Muscle of leg (tissue), 11 donors: ENCODE measurements around the gene PSME1. TPM values are rescaled to one million over a fixed set of nuclear protein-coding genes. Genes with fewer than 3 reads are reported as not detected.

Source experiments
- DNase-seq: peaks from one replicate; pipeline ENCODE4 v3.0.0; 2013
- H3K27ac ChIP-seq: one replicate; pipeline ENCODE4 v1.5.1; 2013; ENCODE audit warnings: mild to moderate bottlenecking, low read length, control low read depth
- H3K27me3 ChIP-seq: one replicate; pipeline ENCODE4 v1.6.1; 2013; ENCODE audit warnings: low read length; ENCODE audit not compliant: control insufficient read depth, insufficient read depth
- H3K36me3 ChIP-seq: one replicate; pipeline ENCODE4 v1.6.1; 2013; ENCODE audit warnings: low read length; ENCODE audit not compliant: control insufficient read depth, insufficient read depth
- H3K4me1 ChIP-seq: one replicate; pipeline ENCODE4 v1.6.1; 2013; ENCODE audit warnings: low read length; ENCODE audit not compliant: control insufficient read depth, insufficient read depth
- H3K4me3 ChIP-seq: one replicate; pipeline ENCODE4 v1.5.1; 2013; ENCODE audit warnings: low read length, control low read depth
- H3K9me3 ChIP-seq: replicated peaks from 2 replicates; pipeline ENCODE4 v1.6.1; 2013; ENCODE audit warnings: low read depth, low read length; ENCODE audit not compliant: control insufficient read depth
- WGBS: methylation state at CpG from one replicate; pipeline ENCODE4 v1.1.5; 2013; ENCODE audit warnings: missing lambda C conversion rate; ENCODE audit not compliant: insufficient coverage; 5-methylcytosine and 5-hydroxymethylcytosine counted together
- polyA plus RNA-seq, 8 donors: library from polyadenylated mRNA; unstranded; fragments of 120-200 nt; gene quantifications; one replicate each; pipeline versions ENCODE4 v1.2.1 to v1.2.3, GENCODE V29; 2013; ENCODE audit warnings: inconsistent platforms in 1 of 8, low replicate concordance in 1 of 8; ENCODE audit not compliant: insufficient read length in 8 of 8, insufficient read depth in 1 of 8
- total RNA-seq: library from RNA; stranded (reverse); fragments of 120-200 nt; gene quantifications from one replicate; pipeline ENCODE4 v1.2.4, GENCODE V29; 2013

PSME1 gene
- total and polyA plus RNA-seq, 9 donors = 103 to 130 (median 116) TPM

DNA sequence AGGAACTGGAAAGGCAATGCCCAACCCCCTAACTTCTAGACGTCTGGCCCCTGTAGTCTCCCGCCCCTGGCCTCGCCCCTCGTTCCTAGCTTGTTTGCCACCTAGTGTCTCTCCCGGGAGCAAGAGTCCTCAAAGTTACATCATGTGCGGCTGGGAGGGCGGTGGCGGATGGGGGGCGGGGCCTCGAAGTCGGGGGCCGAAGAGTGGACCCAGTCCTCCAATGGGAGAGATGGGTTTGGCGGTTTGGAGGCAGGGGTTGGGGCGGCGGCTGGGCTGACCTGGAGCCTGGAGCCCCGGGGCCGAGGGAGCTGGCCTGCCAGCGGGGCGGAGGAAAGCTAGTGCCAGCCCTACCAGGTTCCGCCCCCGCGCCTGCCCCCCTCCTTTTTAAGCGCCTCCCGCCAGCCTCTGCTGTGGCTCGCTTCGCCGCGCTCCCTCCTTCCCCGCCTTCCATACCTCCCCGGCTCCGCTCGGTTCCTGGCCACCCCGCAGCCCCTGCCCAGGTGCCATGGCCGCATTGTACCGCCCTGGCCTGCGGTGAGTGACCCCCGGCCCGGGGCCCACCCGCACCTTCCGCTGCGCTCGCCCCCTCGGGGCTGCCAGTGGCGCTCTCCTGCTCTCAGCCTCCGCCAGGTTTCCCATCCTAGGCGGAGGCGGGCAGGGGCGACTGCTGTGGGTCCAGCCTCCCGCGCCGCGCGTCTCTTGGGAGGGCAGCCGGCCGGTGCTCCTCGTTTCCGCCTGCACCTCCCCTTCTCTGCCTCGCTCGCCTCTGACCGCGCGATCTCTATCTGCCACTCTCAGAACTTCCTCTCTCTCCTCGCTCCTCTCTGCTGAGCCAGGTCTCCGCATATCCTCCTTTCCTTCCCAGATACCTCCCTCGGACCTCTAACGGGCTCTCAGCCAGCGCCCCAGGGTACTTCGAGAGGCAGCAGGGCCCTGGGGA is 41.8 kb upstream of the PSME1 start, which contains the start of gene PCK2:
Gene PCK2 (plus strand): TSS at position 411 of the 940 bp plus-strand sequence. CDS start 95 bp downstream, at position 506.
- Histone ChIP-seq H3K27me3 (no peaks in the 10 kb centered on the region), H3K4me1 (peaks cover 25% of the 10 kb centered on the region), H3K4me3 (peak within 1 kb of the TSS; percentile 76), H3K27ac (peak within 1 kb of the TSS; percentile 77), H3K36me3 (no peaks in the 10 kb centered on the region), H3K9me3 (no peaks in the 10 kb centered on the region)
- peak; percentile 81 for DNase-seq
- 0% methylated on average over 52 of the region's 68 CpGs for WGBS

DNA sequence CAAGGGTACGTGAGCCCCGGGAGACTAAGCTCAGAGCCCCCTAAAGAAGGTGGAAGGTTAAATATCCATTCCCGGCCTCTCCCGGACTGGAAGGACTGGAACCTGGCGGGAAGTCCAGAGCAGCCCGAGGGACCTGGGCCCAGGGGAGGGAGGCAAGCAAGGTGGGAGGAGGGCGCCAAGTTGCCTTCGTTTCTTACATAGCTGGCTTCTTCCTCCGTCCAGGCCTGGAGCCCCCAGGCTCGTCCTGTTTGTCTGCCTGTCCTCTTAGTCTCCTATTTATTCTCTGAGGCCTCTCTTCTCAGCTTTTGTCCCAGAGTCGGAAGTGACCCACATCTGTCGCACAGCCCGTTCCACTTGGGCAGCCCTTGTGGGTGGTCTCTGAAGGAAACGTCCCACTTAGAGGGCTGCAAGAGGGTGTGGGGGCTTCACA is 41.1 kb upstream of the PSME1 start:
- Histone ChIP-seq H3K4me3 (peak overlapping the region; percentile 76), H3K9me3 (no peaks in the 10 kb centered on the region), H3K27ac (peak overlapping the region; percentile 77), H3K4me1 (peaks cover 25% of the 10 kb centered on the region), H3K27me3 (no peaks in the 10 kb centered on the region), H3K36me3 (peaks cover 3% of the 10 kb centered on the region)
- 2% methylated on average over 7 of the region's 14 CpGs for WGBS
- no peak for DNase-seq

GRCh38 chr14:24095271-24096068 is 40.5 kb upstream of the PSME1 start:
- 73% methylated on average over 9 of the region's 12 CpGs for WGBS
- H3K27me3 ChIP-seq = no peaks in the 10 kb centered on the region
- peaks cover 7% of the 10 kb centered on the region for H3K36me3 ChIP-seq
- H3K4me3 ChIP-seq = peak overlapping the region; percentile 76
- peak; percentile 41 for DNase-seq
- peaks cover 22% of the 10 kb centered on the region for H3K4me1 ChIP-seq
- H3K9me3 ChIP-seq = no peaks in the 10 kb centered on the region
- H3K27ac ChIP-seq = peak overlapping the region; percentile 77

DNA sequence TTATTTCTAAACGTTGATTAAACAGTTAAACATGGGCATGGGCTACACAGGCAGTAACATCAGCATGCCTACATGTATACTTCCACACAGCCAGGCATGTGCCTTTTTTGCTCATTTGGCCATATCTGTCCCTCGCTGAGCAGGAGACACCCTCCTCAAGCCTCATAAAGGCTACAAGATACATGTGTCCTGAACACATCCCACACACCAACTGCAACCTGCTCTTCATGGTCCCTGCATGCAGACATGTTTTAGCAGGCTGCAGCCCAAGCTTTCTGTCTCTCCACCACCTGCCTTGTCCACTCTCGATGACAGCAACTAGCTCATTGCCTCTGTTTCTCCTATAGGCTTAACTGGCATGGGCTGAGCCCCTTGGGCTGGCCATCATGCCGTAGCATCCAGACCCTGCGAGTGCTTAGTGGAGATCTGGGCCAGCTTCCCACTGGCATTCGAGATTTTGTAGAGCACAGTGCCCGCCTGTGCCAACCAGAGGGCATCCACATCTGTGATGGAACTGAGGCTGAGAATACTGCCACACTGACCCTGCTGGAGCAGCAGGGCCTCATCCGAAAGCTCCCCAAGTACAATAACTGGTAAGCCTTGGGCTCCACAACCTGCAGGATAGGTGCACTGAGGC is 39.3 kb upstream of the PSME1 start:
- peaks cover 22% of the 10 kb centered on the region for H3K4me1 ChIP-seq
- WGBS = 92% methylated on average over 8 of the region's 8 CpGs
- no peaks in the 10 kb centered on the region for H3K27me3 ChIP-seq
- DNase-seq = no peak
- H3K4me3 ChIP-seq = no peak overlapping the region
- no peak overlapping the region for H3K27ac ChIP-seq
- peaks cover 7% of the 10 kb centered on the region for H3K36me3 ChIP-seq
- H3K9me3 ChIP-seq = no peaks in the 10 kb centered on the region

- Histone ChIP-seq H3K36me3 (peaks cover 10% of the 10 kb centered on the region), H3K4me1 (peaks cover 21% of the 10 kb centered on the region), H3K9me3 (no peaks in the 10 kb centered on the region), H3K27me3 (no peaks in the 10 kb centered on the region), H3K4me3 (no peak overlapping the region), H3K27ac (no peak overlapping the region)
- 92% methylated on average over 15 of the region's 16 CpGs for WGBS
- DNase-seq = no peak
Observed at GRCh38 chr14:24098229-24098926, 37.6 kb upstream of the PSME1 start.

DNA sequence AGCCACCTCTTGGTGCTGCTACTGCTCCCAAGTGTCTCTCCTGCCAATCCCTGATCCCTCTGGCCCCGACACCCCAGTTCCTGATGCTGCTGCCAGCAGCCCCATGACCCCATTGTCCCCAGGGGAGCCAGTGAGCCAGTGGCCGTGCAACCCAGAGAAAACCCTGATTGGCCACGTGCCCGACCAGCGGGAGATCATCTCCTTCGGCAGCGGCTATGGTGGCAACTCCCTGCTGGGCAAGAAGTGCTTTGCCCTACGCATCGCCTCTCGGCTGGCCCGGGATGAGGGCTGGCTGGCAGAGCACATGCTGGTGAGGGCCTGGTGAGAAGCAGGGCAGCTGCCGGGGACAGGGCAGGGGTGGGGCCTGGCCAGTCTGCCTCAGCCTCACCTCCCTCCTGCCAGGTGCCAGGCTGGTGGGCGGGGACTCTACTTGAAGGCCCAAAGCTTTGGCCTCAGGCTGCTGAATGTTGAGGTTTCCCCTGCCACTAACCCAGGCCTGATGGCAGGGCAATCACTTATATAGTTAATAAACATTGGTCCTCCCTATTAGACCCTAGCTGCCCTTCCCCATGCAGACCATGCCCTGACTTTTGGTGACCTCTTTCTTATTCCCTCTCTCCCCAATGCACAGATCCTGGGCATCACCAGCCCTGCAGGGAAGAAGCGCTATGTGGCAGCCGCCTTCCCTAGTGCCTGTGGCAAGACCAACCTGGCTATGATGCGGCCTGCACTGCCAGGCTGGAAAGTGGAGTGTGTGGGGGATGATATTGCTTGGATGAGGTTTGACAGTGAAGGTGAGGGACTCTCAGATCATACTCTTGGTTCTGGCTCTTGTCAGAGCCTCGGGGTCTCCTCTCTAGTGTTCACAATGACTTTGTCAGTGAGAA is 36.8 kb upstream of the PSME1 start:
- Histone ChIP-seq H3K4me1 (peaks cover 14% of the 10 kb centered on the region), H3K27ac (no peak overlapping the region), H3K9me3 (no peaks in the 10 kb centered on the region), H3K27me3 (no peaks in the 10 kb centered on the region), H3K36me3 (peaks cover 15% of the 10 kb centered on the region), H3K4me3 (no peak overlapping the region)
- WGBS = 81% methylated on average over 13 of the region's 17 CpGs
- no peak for DNase-seq

- Histone ChIP-seq H3K27me3 (no peaks in the 10 kb centered on the region), H3K4me1 (peaks cover 4% of the 10 kb centered on the region), H3K36me3 (peaks cover 15% of the 10 kb centered on the region), H3K27ac (no peak overlapping the region), H3K4me3 (no peak overlapping the region), H3K9me3 (no peaks in the 10 kb centered on the region)
- DNase-seq = no peak
- WGBS = 81% methylated on average over 3 of the region's 4 CpGs
Observed at GRCh38 chr14:24100197-24100981, 35.6 kb upstream of the PSME1 start.

GRCh38 chr14:24100982-24101494 is 35.0 kb upstream of the PSME1 start:
- H3K27me3 ChIP-seq = no peaks in the 10 kb centered on the region
- DNase-seq = no peak
- 40% methylated on average over 1 of the region's 3 CpGs for WGBS
- no peak overlapping the region for H3K4me3 ChIP-seq
- no peaks in the 10 kb centered on the region for H3K4me1 ChIP-seq
- peaks cover 15% of the 10 kb centered on the region for H3K36me3 ChIP-seq
- H3K9me3 ChIP-seq = no peaks in the 10 kb centered on the region
- no peak overlapping the region for H3K27ac ChIP-seq
